ENCODE data around the gene ZMAT5. TPM values are rescaled to one million over a fixed set of nuclear protein-coding genes. Genes with fewer than 3 reads are reported as not detected.

Gene ZMAT5
- polyA plus RNA-seq, 3 donors = 27.1 to 79.4 (median 59.3) TPM

GRCh38 chr22:29731058-29731850, 35.6 kb downstream of the ZMAT5 start:
- no peak for TF ChIP-seq CTCF (IDR thresholded peaks at IDR 0.05)
- Histone ChIP-seq H3K36me3 (replicated peaks in 1 of 2; ENCODE audit: control insufficient read depth in 1 of 2, insufficient read depth in 2 of 2, low read length in 2 of 2) (peaks cover 11 to 31% of the 10 kb centered on the region in 2 donors), H3K27me3 (ENCODE audit: control insufficient read depth in 2 of 2, insufficient read depth in 2 of 2, low read length in 2 of 2) (no peaks in the 10 kb centered on the region), H3K4me3 (replicated peaks in 1 of 3; ENCODE audit: low read depth in 2 of 3, low read length in 3 of 3) (no peak overlapping the region), H3K9me3 (replicated peaks in 1 of 2; ENCODE audit: control insufficient read depth in 1 of 2, insufficient read depth in 1 of 2, low read length in 2 of 2) (no peaks in the 10 kb centered on the region), H3K27ac (ENCODE audit: low read depth in 1 of 2, low read length in 2 of 2) (no peak overlapping the region), H2AFZ (ENCODE audit: insufficient read depth, low read depth, low read length, poor library complexity, severe bottlenecking) (no peak overlapping the region), H3K79me2 (ENCODE audit: insufficient read depth, low read length) (no peaks in the 10 kb centered on the region), H3K4me1 (ENCODE audit: control insufficient read depth in 1 of 2, insufficient read depth in 2 of 2, low read length in 2 of 2) (no peaks in the 10 kb centered on the region), H4K20me1 (ENCODE audit: insufficient read depth, low read length) (no peaks in the 10 kb centered on the region), H3K9ac (ENCODE audit: insufficient read depth, low read length, poor library complexity, severe bottlenecking) (no peak overlapping the region), H3K4me2 (replicated peaks; ENCODE audit: extremely low read depth, low read length, poor library complexity, severe bottlenecking) (no peak overlapping the region)
- Mint-ChIP-seq H3K27ac (no peak overlapping the region), H3K4me3 (no peak overlapping the region), H3K4me1 (peaks cover 7% of the 10 kb centered on the region), H3K36me3 (peaks cover 34 to 41% of the 10 kb centered on the region in 2 donors), H3K27me3 (ENCODE audit: low read depth in 3 of 3) (peaks cover 2 to 11% (median 5%) of the 10 kb centered on the region in 3 donors), H3K9me3 (no peaks in the 10 kb centered on the region)
- no peak for DNase-seq
- 93% methylated on average over 14 of the region's 18 CpGs for WGBS (ENCODE audit: insufficient coverage)
- intact Hi-C loops (cut with micrococcal nuclease) = no loop called here

- WGBS (ENCODE audit: insufficient coverage) = 98% methylated on average over 17 of the region's 20 CpGs
Observed at GRCh38 chr22:29729161-29729560, 37.6 kb downstream of the ZMAT5 start.

More at GRCh38 chr22:29729161-29729560, 37.6 kb downstream of the ZMAT5 start:
- H2AFZ ChIP-seq (ENCODE audit: insufficient read depth, low read depth, low read length, poor library complexity, severe bottlenecking) = no peak overlapping the region
- intact Hi-C loops (cut with micrococcal nuclease) = no loop called here
- no peaks in the 10 kb centered on the region for H3K79me2 ChIP-seq (ENCODE audit: insufficient read depth, low read length)
- no peak overlapping the region for H3K4me2 ChIP-seq (replicated peaks; ENCODE audit: extremely low read depth, low read length, poor library complexity, severe bottlenecking)
- H3K27me3 Mint-ChIP-seq (ENCODE audit: low read depth in 3 of 3) = peaks cover 3 to 16% (median 8%) of the 10 kb centered on the region in 3 donors
- no peak for TF ChIP-seq CTCF (IDR thresholded peaks at IDR 0.05)
- H3K27ac Mint-ChIP-seq = no peak overlapping the region
- H3K27me3 ChIP-seq (ENCODE audit: control insufficient read depth in 2 of 2, insufficient read depth in 2 of 2, low read length in 2 of 2) = no peaks in the 10 kb centered on the region
- H3K4me1 ChIP-seq (ENCODE audit: control insufficient read depth in 1 of 2, insufficient read depth in 2 of 2, low read length in 2 of 2) = no peaks in the 10 kb centered on the region
- peaks cover 7% of the 10 kb centered on the region for H3K4me1 Mint-ChIP-seq
- DNase-seq = no peak
- H3K4me3 ChIP-seq (replicated peaks in 1 of 3; ENCODE audit: low read depth in 2 of 3, low read length in 3 of 3) = no peak overlapping the region
- no peaks in the 10 kb centered on the region for H3K9me3 ChIP-seq (replicated peaks in 1 of 2; ENCODE audit: control insufficient read depth in 1 of 2, insufficient read depth in 1 of 2, low read length in 2 of 2)
- H3K36me3 Mint-ChIP-seq = peaks cover 20 to 23% of the 10 kb centered on the region in 2 donors
- no peaks in the 10 kb centered on the region for H3K9me3 Mint-ChIP-seq
- H3K36me3 ChIP-seq (replicated peaks in 1 of 2; ENCODE audit: control insufficient read depth in 1 of 2, insufficient read depth in 2 of 2, low read length in 2 of 2) = peaks cover 8 to 20% of the 10 kb centered on the region in 2 donors
- H3K9ac ChIP-seq (ENCODE audit: insufficient read depth, low read length, poor library complexity, severe bottlenecking) = no peak overlapping the region
- H4K20me1 ChIP-seq (ENCODE audit: insufficient read depth, low read length) = no peaks in the 10 kb centered on the region
- no peak overlapping the region for H3K27ac ChIP-seq (ENCODE audit: low read depth in 1 of 2, low read length in 2 of 2)
- H3K4me3 Mint-ChIP-seq = no peak overlapping the region

All from CD14-positive monocyte (primary cell).